ENCODE data around the gene TTC28.
"Not testable (repeated sequence)": the region's sequence is repeated elsewhere in the genome, so short reads cannot be mapped to it uniquely, and the experiment has no call there.

TTC28 gene

GRCh38 chr22:28103596-28103995 lies 576.0 kb downstream of the TTC28 start:
- H3K9ac ChIP-seq (ENCODE audit: low read length): peak overlapping the region; percentile 9
- no peaks in the 10 kb centered on the region for H3K9me3 ChIP-seq (ENCODE audit: control insufficient read depth, low read length)
- H3K27me3 ChIP-seq (replicated peaks; ENCODE audit: control insufficient read depth, insufficient read depth, low read length): no peaks in the 10 kb centered on the region
- H3K4me3 ChIP-seq (ENCODE audit: low read length): peak overlapping the region; percentile 35
- H3K36me3 ChIP-seq (ENCODE audit: control insufficient read depth, insufficient read depth, low read length, severe bottlenecking): peaks cover 26% of the 10 kb centered on the region
- DNase-seq (ENCODE audit: low read depth): peak; percentile 60
- H3K4me1 ChIP-seq (ENCODE audit: control insufficient read depth, insufficient read depth, low read length): peaks cover 18% of the 10 kb centered on the region

GRCh38 chr22:28102151-28102812 lies 577.4 kb downstream of the TTC28 start:
- no peaks in the 10 kb centered on the region for H3K27me3 ChIP-seq (replicated peaks; ENCODE audit: control insufficient read depth, insufficient read depth, low read length)
- H3K4me1 ChIP-seq (ENCODE audit: control insufficient read depth, insufficient read depth, low read length): peaks cover 18% of the 10 kb centered on the region
- no peaks in the 10 kb centered on the region for H3K9me3 ChIP-seq (ENCODE audit: control insufficient read depth, low read length)
- H3K36me3 ChIP-seq (ENCODE audit: control insufficient read depth, insufficient read depth, low read length, severe bottlenecking): peaks cover 34% of the 10 kb centered on the region
- H3K4me3 ChIP-seq (ENCODE audit: low read length): no peak overlapping the region
- H3K9ac ChIP-seq (ENCODE audit: low read length): no peak overlapping the region
- no peak for DNase-seq (ENCODE audit: low read depth)

DNA sequence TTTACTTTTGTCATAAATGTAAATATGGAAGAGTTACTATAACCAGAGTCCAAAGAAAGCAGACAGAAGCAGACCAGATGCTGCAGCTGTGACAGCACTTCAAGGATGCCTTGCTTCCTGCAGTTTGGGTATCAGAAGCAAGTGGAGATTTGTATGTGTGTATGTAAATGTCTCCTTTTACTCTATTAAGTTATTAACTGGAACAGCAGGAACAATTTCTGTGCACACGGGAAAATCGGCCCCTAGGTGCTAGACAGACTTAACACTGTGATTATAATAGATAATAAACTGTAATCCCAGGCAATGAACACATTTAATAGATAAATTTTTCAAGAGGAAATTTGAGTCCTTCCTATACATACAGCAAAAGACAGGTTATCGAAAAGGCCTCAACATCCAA lies 582.0 kb downstream of the TTC28 start:
- Histone ChIP-seq H3K9me3 (ENCODE audit: control insufficient read depth, low read length) (no peaks in the 10 kb centered on the region), H3K27me3 (replicated peaks; ENCODE audit: control insufficient read depth, insufficient read depth, low read length) (no peaks in the 10 kb centered on the region), H3K36me3 (ENCODE audit: control insufficient read depth, insufficient read depth, low read length, severe bottlenecking) (peaks cover 41% of the 10 kb centered on the region), H3K4me3 (ENCODE audit: low read length) (no peak overlapping the region), H3K9ac (ENCODE audit: low read length) (no peak overlapping the region), H3K4me1 (ENCODE audit: control insufficient read depth, insufficient read depth, low read length) (no peaks in the 10 kb centered on the region)
- no peak for DNase-seq (ENCODE audit: low read depth)

GRCh38 chr22:28096161-28096560 lies 583.5 kb downstream of the TTC28 start:
- DNase-seq (ENCODE audit: low read depth): no peak
- H3K9me3 ChIP-seq (ENCODE audit: control insufficient read depth, low read length): no peaks in the 10 kb centered on the region
- no peak overlapping the region for H3K9ac ChIP-seq (ENCODE audit: low read length)
- H3K4me1 ChIP-seq (ENCODE audit: control insufficient read depth, insufficient read depth, low read length): no peaks in the 10 kb centered on the region
- peaks cover 46% of the 10 kb centered on the region for H3K36me3 ChIP-seq (ENCODE audit: control insufficient read depth, insufficient read depth, low read length, severe bottlenecking)
- no peak overlapping the region for H3K4me3 ChIP-seq (ENCODE audit: low read length)
- H3K27me3 ChIP-seq (replicated peaks; ENCODE audit: control insufficient read depth, insufficient read depth, low read length): no peaks in the 10 kb centered on the region

DNA sequence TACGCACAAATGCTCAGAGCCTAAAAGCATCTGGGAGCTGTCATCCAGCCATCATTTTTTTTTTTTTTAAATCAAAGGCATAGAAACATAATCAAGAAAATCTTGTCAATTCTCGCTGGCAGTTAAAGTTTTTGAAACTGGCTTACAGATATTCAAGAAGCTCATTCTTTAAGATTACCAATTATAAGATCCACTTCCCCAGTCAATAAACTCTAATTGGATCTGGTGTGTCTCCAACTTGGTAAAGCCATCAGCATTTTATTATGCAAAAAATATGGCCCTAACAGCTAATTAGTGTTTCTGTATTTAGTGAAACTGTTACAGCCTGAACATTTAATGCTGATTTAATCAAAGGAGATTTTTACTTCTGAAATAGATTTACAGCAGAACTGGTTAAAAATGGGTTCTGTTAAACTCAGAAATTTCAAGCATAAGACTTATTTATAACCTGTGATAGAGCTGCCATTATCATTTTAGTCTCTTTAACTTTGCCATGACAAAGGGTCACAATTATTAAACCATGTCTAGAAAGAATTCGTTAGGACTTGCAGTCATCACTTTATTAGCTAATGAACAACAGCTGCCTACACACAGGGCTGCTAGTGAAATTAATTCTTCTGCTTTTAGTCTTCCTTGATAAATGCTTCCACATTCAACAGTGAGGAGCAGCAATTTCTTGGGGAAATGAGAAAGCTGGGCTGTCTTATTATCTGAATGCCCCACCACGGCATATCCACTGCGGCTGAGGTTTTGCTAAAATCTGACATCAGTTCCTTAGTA lies 584.1 kb downstream of the TTC28 start:
- no peak overlapping the region for H3K4me3 ChIP-seq (ENCODE audit: low read length)
- no peaks in the 10 kb centered on the region for H3K4me1 ChIP-seq (ENCODE audit: control insufficient read depth, insufficient read depth, low read length)
- DNase-seq (ENCODE audit: low read depth): no peak
- no peak overlapping the region for H3K9ac ChIP-seq (ENCODE audit: low read length)
- no peaks in the 10 kb centered on the region for H3K9me3 ChIP-seq (ENCODE audit: control insufficient read depth, low read length)
- H3K36me3 ChIP-seq (ENCODE audit: control insufficient read depth, insufficient read depth, low read length, severe bottlenecking): peaks cover 52% of the 10 kb centered on the region
- no peaks in the 10 kb centered on the region for H3K27me3 ChIP-seq (replicated peaks; ENCODE audit: control insufficient read depth, insufficient read depth, low read length)

DNA sequence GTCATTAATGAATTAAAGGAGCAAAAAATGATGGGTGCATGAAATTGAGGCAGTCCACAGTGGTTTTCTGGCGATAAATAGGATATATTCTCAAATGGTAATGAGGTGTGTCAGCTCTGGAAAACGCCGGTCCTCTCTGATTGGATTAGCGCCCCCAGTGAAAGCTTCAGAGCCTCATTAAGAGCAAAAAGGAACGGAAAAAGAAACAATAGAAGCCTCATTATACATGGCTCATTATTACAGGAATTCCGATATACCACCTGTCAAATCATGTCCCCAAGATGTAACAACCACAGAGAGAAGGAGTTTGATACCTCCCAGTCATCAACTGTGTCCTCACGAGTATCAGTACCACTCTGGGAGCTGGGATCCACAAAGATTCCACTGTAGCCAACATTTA lies 584.9 kb downstream of the TTC28 start:
- no peaks in the 10 kb centered on the region for H3K27me3 ChIP-seq (replicated peaks; ENCODE audit: control insufficient read depth, insufficient read depth, low read length)
- peaks cover 52% of the 10 kb centered on the region for H3K36me3 ChIP-seq (ENCODE audit: control insufficient read depth, insufficient read depth, low read length, severe bottlenecking)
- H3K4me3 ChIP-seq (ENCODE audit: low read length): no peak overlapping the region
- H3K4me1 ChIP-seq (ENCODE audit: control insufficient read depth, insufficient read depth, low read length): no peaks in the 10 kb centered on the region
- no peak overlapping the region for H3K9ac ChIP-seq (ENCODE audit: low read length)
- no peaks in the 10 kb centered on the region for H3K9me3 ChIP-seq (ENCODE audit: control insufficient read depth, low read length)
- no peak for DNase-seq (ENCODE audit: low read depth)

- Histone ChIP-seq H3K9me3 (ENCODE audit: control insufficient read depth, low read length) (no peaks in the 10 kb centered on the region), H3K36me3 (ENCODE audit: control insufficient read depth, insufficient read depth, low read length, severe bottlenecking) (peaks cover 46% of the 10 kb centered on the region), H3K4me1 (ENCODE audit: control insufficient read depth, insufficient read depth, low read length) (no peaks in the 10 kb centered on the region), H3K27me3 (replicated peaks; ENCODE audit: control insufficient read depth, insufficient read depth, low read length) (no peaks in the 10 kb centered on the region), H3K4me3 (ENCODE audit: low read length) (no peak overlapping the region), H3K9ac (ENCODE audit: low read length) (no peak overlapping the region)
- DNase-seq (ENCODE audit: low read depth): no peak
Observed at GRCh38 chr22:28093711-28094110, 585.9 kb downstream of the TTC28 start.

- H3K4me1 ChIP-seq (ENCODE audit: control insufficient read depth, insufficient read depth, low read length): no peaks in the 10 kb centered on the region
- no peaks in the 10 kb centered on the region for H3K9me3 ChIP-seq (ENCODE audit: control insufficient read depth, low read length)
- H3K4me3 ChIP-seq (ENCODE audit: low read length): no peak overlapping the region
- H3K36me3 ChIP-seq (ENCODE audit: control insufficient read depth, insufficient read depth, low read length, severe bottlenecking): peaks cover 34% of the 10 kb centered on the region
- no peak overlapping the region for H3K9ac ChIP-seq (ENCODE audit: low read length)
- H3K27me3 ChIP-seq (replicated peaks; ENCODE audit: control insufficient read depth, insufficient read depth, low read length): no peaks in the 10 kb centered on the region
- DNase-seq (ENCODE audit: low read depth): no peak
Observed at GRCh38 chr22:28091486-28091885, 588.2 kb downstream of the TTC28 start.

DNA sequence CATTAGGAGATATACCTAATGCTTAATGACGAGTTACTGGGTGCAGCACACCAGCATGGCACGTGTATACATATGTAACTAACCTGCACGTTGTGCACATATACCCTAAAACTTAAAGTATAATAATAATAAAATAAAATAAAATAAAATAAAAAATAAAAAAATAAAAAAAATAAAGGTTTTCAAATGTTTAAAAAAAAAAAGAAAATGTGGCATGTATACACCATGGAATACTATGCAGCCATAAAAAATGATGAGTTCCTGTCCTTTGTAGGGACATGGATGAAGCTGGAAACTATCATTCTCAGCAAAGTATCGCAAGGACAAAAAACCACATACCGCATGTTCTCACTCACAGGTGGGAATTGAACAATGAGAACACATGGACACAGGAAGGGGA lies 590.1 kb downstream of the TTC28 start:
- not testable (repeated sequence) for H3K9me3 ChIP-seq (ENCODE audit: control insufficient read depth, low read length); H3K27me3 ChIP-seq (replicated peaks; ENCODE audit: control insufficient read depth, insufficient read depth, low read length); H3K4me3 ChIP-seq (ENCODE audit: low read length); DNase-seq (ENCODE audit: low read depth); H3K9ac ChIP-seq (ENCODE audit: low read length); H3K4me1 ChIP-seq (ENCODE audit: control insufficient read depth, insufficient read depth, low read length)
- peaks cover 17% of the 10 kb centered on the region for H3K36me3 ChIP-seq (ENCODE audit: control insufficient read depth, insufficient read depth, low read length, severe bottlenecking)

- Histone ChIP-seq H3K9me3 (ENCODE audit: control insufficient read depth, low read length) (no peaks in the 10 kb centered on the region), H3K9ac (ENCODE audit: low read length) (no peak overlapping the region), H3K36me3 (ENCODE audit: control insufficient read depth, insufficient read depth, low read length, severe bottlenecking) (no peaks in the 10 kb centered on the region), H3K27me3 (replicated peaks; ENCODE audit: control insufficient read depth, insufficient read depth, low read length) (no peaks in the 10 kb centered on the region), H3K4me3 (ENCODE audit: low read length) (no peak overlapping the region), H3K4me1 (ENCODE audit: control insufficient read depth, insufficient read depth, low read length) (peaks cover 7% of the 10 kb centered on the region)
- no peak for DNase-seq (ENCODE audit: low read depth)
Observed at GRCh38 chr22:28077166-28077565, 602.5 kb downstream of the TTC28 start.

DNA sequence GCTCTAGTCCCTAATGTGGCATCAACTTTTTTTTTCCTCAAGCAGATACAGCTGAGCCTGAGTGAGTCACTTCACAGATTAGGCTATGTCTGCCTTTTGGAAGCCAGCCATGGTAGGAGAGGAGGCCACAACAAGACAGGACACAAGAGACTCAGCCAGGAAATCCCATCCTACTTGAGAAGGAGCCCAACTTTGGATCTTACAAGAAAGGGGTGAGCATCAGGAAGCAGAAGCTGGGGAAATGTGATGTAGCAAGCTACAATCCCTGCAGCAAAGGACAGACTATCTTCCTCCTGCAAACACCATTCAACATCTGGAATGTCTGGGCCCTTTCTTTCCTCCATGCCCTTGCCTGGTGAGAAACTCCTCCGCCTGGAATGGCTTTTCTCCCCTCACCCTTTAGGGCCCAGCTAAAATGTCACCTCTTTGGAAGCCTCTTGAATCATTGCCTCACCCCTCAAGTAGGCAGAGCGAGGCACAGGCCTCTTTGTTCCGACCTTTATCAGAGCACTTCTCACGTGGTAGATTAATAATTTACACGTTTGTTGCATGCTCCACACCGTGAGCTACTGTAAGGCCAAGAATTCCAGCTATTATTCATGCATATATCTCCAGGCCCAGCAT lies 604.2 kb downstream of the TTC28 start:
- no peaks in the 10 kb centered on the region for H3K36me3 ChIP-seq (ENCODE audit: control insufficient read depth, insufficient read depth, low read length, severe bottlenecking)
- no peak overlapping the region for H3K4me3 ChIP-seq (ENCODE audit: low read length)
- no peak overlapping the region for H3K9ac ChIP-seq (ENCODE audit: low read length)
- H3K4me1 ChIP-seq (ENCODE audit: control insufficient read depth, insufficient read depth, low read length): peaks cover 7% of the 10 kb centered on the region
- peak; percentile 76 for DNase-seq (ENCODE audit: low read depth)
- H3K9me3 ChIP-seq (ENCODE audit: control insufficient read depth, low read length): no peaks in the 10 kb centered on the region
- no peaks in the 10 kb centered on the region for H3K27me3 ChIP-seq (replicated peaks; ENCODE audit: control insufficient read depth, insufficient read depth, low read length)
